ENCODE measurements around the gene GLRX3.

GLRX3 gene

GRCh38 chr10:130193033-130193432 lies 56.8 kb downstream of the GLRX3 start:
- Histone ChIP-seq H3K36me3 (ENCODE audit: low read length) (no peaks in the 10 kb centered on the region), H3F3A (ENCODE audit: insufficient read depth) (no peaks in the 10 kb centered on the region), H2AFZ (ENCODE audit: low read depth, low read length, severe bottlenecking) (no peak overlapping the region), H3K9ac (ENCODE audit: low read length) (no peak overlapping the region), H3K4me2 (ENCODE audit: low read depth, low read length, poor library complexity, severe bottlenecking) (no peak overlapping the region), H3K9me3 (ENCODE audit: insufficient read depth, low read length) (no peaks in the 10 kb centered on the region), H3K27ac (ENCODE audit: low read depth, low read length) (no peak overlapping the region), H4K20me1 (ENCODE audit: low read depth, low read length) (no peaks in the 10 kb centered on the region), H3K4me3 (ENCODE audit: insufficient read depth, low read length, poor library complexity, severe bottlenecking) (no peak overlapping the region), H3K79me2 (ENCODE audit: insufficient read depth, low read length) (no peaks in the 10 kb centered on the region), H3K9me2 (replicated peaks; ENCODE audit: insufficient read depth, low read length) (no peaks in the 10 kb centered on the region), H3K27me3 (ENCODE audit: low read length) (no peaks in the 10 kb centered on the region)
- TF ChIP-seq EZH2phosphoT487 (conservative IDR thresholded peaks at IDR 0.05; ENCODE audit: low read length) (no peak), CTCF (IDR thresholded peaks at IDR 0.05; ENCODE audit: insufficient read depth, low read length, poor library complexity, severe bottlenecking) (no peak)

- Histone ChIP-seq H2AFZ (ENCODE audit: low read depth, low read length, severe bottlenecking) (no peak overlapping the region), H3K9ac (ENCODE audit: low read length) (no peak overlapping the region), H3K4me2 (ENCODE audit: low read depth, low read length, poor library complexity, severe bottlenecking) (no peak overlapping the region), H3K9me3 (ENCODE audit: insufficient read depth, low read length) (no peaks in the 10 kb centered on the region), H3K27me3 (ENCODE audit: low read length) (no peaks in the 10 kb centered on the region), H3K36me3 (ENCODE audit: low read length) (no peaks in the 10 kb centered on the region), H3K9me2 (replicated peaks; ENCODE audit: insufficient read depth, low read length) (no peaks in the 10 kb centered on the region), H3K4me3 (ENCODE audit: insufficient read depth, low read length, poor library complexity, severe bottlenecking) (no peak overlapping the region), H3F3A (ENCODE audit: insufficient read depth) (no peaks in the 10 kb centered on the region), H3K79me2 (ENCODE audit: insufficient read depth, low read length) (no peaks in the 10 kb centered on the region), H4K20me1 (ENCODE audit: low read depth, low read length) (no peaks in the 10 kb centered on the region), H3K27ac (ENCODE audit: low read depth, low read length) (no peak overlapping the region)
- no peak for TF ChIP-seq CTCF (IDR thresholded peaks at IDR 0.05; ENCODE audit: insufficient read depth, low read length, poor library complexity, severe bottlenecking)
- TF ChIP-seq EZH2phosphoT487 (conservative IDR thresholded peaks at IDR 0.05; ENCODE audit: low read length) = no peak
Measured at GRCh38 chr10:130193493-130194193, 57.5 kb downstream of the GLRX3 start.

GRCh38 chr10:130194194-130194990 lies 58.2 kb downstream of the GLRX3 start:
- H3K79me2 ChIP-seq (ENCODE audit: insufficient read depth, low read length) = no peaks in the 10 kb centered on the region
- no peak overlapping the region for H3K9ac ChIP-seq (ENCODE audit: low read length)
- H3K9me2 ChIP-seq (replicated peaks; ENCODE audit: insufficient read depth, low read length) = no peaks in the 10 kb centered on the region
- no peaks in the 10 kb centered on the region for H3F3A ChIP-seq (ENCODE audit: insufficient read depth)
- H3K4me2 ChIP-seq (ENCODE audit: low read depth, low read length, poor library complexity, severe bottlenecking) = no peak overlapping the region
- no peak for TF ChIP-seq EZH2phosphoT487 (conservative IDR thresholded peaks at IDR 0.05; ENCODE audit: low read length)
- TF ChIP-seq CTCF (IDR thresholded peaks at IDR 0.05; ENCODE audit: insufficient read depth, low read length, poor library complexity, severe bottlenecking) = no peak
- H4K20me1 ChIP-seq (ENCODE audit: low read depth, low read length) = no peaks in the 10 kb centered on the region
- H3K9me3 ChIP-seq (ENCODE audit: insufficient read depth, low read length) = no peaks in the 10 kb centered on the region
- H2AFZ ChIP-seq (ENCODE audit: low read depth, low read length, severe bottlenecking) = no peak overlapping the region
- no peak overlapping the region for H3K4me3 ChIP-seq (ENCODE audit: insufficient read depth, low read length, poor library complexity, severe bottlenecking)
- no peaks in the 10 kb centered on the region for H3K36me3 ChIP-seq (ENCODE audit: low read length)
- H3K27ac ChIP-seq (ENCODE audit: low read depth, low read length) = no peak overlapping the region
- no peaks in the 10 kb centered on the region for H3K27me3 ChIP-seq (ENCODE audit: low read length)
